Kidney tubule cell (primary cell): ENCODE results near the gene LRRC4C.
"Not testable (repeated sequence)": the region's sequence is repeated elsewhere in the genome, so short reads cannot be mapped to it uniquely, and the experiment has no call there.

Experiments used
- DNase-seq: peaks from one replicate; pipeline ENCODE4 v3.0.0-alpha.2; 2018; ENCODE audit warnings: low spot score

Gene LRRC4C

DNA sequence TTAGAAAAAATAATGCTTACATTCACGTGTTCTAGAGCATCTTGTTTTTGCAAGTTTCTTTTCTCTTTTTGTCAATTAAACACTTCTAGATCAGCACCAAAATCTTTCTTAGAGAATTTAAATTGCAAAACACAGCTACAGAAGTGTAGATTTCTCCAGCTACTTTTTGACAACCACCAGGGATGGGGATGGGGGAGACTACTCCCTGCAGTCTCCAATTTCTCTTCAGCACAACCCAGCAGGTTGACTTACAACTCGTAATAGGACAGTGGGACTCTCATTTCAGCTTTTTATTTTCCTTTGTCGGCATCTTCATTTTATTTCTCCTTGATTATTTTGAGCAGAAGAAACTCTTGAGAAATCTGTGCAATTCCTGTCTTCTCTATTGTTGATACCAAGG lies 441.2 kb downstream of the LRRC4C start:
- DNase-seq: no peak

DNA sequence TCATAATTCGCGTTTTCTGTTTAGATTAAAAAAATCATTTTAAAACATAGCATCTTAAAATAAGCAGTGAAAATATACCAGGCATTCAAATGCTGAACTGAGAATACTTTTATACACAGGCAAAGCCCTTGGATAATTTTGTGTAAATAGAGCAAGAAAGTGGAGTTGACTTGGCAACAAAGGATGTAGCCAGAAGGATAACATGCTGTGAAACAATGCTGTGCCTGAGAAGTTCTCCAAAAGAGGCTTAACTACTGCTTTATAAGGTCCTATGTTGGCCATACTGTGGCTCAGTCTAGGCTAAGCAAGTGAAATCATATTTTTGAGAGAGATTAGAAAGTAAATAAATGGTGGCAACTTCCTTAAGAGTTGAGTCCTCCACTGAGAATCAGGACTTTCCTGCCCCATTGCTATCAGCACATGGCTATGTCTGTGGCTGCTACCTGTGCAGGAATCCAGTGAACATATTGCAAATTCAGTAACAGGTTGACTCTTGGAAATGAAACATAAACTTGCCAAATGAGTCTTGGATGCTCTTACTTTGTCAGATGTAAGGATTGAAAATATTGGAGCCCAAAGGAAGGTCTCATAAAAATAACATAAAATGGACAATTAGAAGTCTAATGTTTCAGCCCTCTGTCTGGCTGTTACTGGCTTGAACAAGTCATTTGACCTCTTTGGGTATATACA lies 448.9 kb downstream of the LRRC4C start:
- DNase-seq: no peak

- no peak for DNase-seq
These were observed 453.5 kb downstream of the LRRC4C start for GRCh38 chr11:41005986-41006385.

DNA sequence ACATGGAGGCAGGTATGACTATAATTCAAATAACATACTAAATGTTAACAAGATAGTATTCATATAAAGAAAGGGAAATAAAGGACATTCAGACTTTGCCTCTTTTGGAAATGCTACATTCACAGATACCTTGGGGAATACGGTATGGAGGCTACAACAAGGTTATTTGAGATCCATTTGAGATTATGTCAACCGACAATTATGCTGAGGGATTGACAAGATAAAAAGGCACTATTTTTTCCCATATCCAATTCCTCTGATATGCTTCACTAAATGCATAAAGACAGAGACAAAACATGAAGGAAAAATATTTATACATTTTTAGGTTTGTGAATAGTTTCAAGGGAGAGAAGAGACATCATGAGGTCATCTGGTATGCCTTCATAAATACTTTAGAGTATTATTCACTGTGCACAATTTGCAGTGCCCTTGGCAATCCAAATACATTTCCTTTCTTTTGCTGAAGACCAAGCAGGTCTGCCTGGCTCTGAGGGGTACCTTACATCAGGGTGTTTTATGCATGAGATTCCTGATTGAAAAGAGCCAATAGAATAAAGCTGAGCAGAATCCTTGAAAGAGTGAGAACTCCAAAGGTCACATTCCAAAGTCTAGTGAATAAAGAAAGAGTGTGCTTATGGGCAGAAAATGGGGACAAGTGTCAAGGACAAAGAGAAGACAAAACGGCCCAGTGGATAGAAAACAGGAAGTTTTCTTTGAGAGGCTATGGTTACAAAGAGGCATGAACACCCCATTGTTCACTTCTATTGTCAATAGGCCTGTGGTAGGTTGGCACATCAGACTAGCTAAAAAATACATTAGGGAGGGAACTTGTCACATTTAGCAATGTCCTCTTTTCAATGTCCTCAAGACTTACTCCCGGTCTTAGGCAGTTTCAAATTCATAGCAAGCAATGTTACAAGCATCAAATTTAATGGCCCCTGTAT lies 455.8 kb downstream of the LRRC4C start:
- DNase-seq: peak; percentile 64

GRCh38 chr11:40998920-40999319 lies 460.5 kb downstream of the LRRC4C start:
- DNase-seq: no peak

- no peak for DNase-seq
These were observed 471.5 kb downstream of the LRRC4C start for GRCh38 chr11:40987776-40988435.

DNA sequence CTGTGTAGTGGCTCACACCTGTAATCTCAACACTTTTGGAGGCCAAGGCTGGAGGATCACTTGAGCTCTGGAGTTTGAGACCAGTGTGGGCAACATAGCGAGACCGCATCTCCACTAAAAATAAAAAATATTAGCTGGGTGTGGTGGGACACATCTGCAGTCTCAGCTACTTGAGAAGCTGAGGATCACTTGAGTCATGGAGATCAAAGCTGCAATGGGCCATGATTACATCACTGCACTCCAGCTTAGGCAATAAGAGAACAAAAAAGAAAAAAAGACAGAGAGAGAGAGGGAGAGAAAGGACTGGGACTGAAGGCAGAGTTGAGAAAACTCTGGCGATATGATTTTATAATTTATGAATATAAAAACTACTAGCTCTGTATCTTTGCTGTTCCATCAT lies 473.1 kb downstream of the LRRC4C start:
- no peak for DNase-seq

- no peak for DNase-seq
These were observed 484.4 kb downstream of the LRRC4C start for GRCh38 chr11:40975076-40975475.

DNA sequence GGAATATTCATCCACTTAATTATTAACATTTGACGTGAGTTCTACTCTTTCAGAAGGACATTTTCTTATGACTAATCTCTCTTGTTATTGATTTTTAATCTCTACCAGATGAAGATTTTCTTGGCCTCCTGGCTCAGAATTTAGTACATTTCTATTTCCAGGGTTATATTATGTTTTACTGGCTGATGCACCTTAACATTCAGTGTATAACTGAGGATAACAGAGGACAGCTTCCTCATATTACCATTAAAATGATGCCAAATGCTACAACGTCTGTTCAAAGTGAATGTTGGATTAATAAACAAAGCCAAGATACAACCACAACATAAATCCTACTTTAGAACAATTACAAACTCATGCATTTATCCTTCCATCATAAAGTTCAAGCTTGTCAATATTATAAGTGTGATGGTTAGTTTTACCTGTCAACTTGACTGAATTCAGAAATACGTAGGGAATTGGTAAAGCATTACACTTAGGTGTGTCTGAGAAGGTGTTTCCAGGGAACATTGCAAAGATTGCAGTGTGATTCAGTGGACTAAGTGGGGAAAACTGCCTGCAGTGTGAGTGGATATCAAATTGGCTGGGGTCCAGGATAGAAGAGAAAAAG lies 485.2 kb downstream of the LRRC4C start:
- no peak for DNase-seq

DNA sequence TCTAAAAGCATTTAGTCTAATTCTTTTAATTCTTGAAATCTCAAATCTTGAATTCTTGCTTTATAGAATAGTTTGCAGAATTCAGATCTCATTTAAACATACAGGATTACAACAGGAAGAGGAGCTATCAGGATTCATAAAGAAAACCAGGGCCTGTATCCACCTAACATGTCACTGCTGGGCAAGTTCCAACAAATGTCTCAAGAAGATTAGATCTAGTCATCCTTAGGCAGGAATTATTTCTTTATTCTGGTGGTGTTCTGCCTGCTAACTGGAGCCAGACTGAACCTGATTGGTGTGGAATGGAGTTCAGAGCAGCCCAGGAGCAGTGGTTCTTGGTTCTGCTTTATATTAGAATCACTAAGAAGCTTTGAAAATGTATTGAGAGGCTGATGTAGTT lies 500.7 kb downstream of the LRRC4C start:
- DNase-seq: no peak

- DNase-seq: no peak
These were observed 507.0 kb downstream of the LRRC4C start for GRCh38 chr11:40952479-40952878.

DNA sequence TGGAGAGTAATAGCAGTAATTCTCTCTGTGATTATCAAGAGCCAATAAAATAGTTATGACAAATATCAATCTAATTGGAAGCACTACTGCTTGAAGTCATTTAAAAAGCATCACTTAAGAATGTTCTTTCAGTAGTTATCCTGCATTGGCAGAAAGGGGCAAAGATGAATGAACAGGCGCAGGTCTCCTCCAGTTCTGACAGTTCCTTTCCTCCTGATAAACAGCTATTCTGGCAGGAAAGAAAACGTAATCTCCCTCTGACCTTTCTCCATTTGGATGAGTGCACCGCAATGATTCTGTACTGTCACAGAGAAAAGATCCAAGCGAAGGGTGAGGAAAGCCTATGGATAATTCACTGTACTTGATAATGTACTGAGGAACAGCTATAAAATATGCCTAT lies 521.5 kb downstream of the LRRC4C start:
- no peak for DNase-seq

GRCh38 chr11:40924915-40925314 lies 534.5 kb downstream of the LRRC4C start:
- DNase-seq: no peak

GRCh38 chr11:40921246-40921645 lies 538.2 kb downstream of the LRRC4C start:
- no peak for DNase-seq

DNA sequence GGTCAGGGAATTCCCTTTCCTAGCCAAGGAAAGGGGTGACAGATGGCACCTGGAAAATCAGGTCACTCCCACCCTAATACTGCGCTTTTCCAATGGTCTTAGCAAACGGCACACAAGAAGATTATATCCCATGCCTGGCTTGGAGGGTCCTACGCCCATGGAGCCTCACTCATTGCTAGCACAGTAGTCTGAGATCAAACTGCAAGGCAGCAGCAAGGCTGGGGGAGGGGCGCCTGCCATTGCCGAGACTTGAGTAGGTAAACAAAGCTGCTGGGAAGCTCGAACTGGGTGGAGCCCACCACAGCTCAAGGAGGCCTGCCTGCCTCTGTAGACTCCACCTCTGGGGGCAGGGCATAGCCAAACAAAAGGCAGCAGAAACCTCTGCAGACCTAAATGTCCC lies 548.7 kb downstream of the LRRC4C start:
- DNase-seq: not testable (repeated sequence)

DNA sequence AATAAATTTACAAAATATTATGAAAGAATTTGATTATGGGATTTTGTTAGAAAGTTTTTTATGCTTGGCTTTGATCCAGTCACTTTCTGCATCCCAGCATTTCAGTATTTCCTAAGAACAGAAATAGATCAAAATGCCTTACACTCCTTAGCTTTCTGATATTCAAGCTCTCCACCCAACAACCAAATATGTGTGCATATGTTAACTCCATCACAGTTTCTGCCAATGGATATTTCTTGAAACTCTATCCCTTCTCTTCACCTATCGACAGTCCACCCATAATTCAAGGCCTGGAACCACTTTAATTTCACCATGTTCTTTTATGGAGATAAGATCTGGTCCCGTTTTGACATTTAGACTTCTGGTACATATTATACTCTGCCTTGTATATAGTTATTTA lies 565.0 kb downstream of the LRRC4C start:
- DNase-seq: no peak

DNA sequence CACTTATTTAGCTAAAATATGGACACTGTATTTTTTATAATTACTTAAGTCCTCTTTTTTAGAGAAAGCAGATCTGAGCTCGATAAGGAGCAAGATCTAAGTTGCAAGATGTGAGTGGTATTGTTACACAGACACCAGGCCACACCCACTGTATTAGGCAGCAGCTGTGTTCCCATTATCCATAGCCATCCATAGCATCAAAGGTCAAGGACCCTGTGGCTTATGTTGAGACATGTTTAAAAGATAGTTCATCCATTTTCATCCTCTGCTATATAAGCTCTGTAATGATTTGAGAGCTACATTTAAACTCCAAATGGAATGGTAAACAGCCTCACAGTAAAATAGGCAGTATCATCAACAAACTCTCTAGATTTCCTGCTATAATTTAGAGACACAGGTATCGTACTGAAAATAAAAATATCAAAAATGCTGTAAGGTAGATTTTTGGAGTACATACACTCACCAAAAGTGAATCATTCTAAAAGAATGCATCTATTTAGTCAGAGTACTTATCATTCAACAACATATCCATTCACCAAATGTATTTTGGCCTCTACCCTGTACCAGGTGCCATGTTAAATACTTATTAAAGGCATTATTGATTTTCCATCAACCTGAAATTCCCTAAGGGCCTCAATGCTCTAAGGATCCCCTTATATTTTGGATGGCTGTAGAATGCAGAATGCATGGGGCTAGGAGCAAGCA lies 574.0 kb downstream of the LRRC4C start:
- DNase-seq: no peak

- DNase-seq: no peak
These were observed 577.2 kb downstream of the LRRC4C start for GRCh38 chr11:40882301-40882700.

GRCh38 chr11:40879911-40880310 lies 579.5 kb downstream of the LRRC4C start:
- DNase-seq: no peak

DNA sequence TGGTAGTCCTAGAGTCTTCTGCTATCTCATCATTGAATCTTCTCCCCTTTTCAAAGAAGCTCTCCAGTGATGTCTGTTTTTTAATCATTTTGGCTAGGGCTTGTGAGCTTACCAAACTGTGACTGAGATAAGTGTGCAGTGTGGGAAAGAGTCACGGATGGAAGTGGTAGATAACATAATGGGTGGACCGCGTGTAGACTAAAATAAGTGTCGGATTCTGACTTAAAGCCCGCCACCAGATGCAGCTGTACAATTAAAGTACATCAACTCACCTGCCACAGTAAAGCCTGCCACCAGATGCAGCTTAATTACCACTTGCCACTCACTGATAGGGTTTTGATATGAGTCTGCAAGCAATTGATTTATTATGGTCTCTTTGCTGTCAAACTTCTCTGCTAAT lies 581.5 kb downstream of the LRRC4C start:
- no peak for DNase-seq

GRCh38 chr11:40877256-40877655 lies 582.2 kb downstream of the LRRC4C start:
- DNase-seq: peak; percentile 64
